Smooth muscle cell (in vitro differentiated cells): ENCODE measurements around the gene CCDC85B. TPM values are rescaled to one million over a fixed set of nuclear protein-coding genes. Genes with fewer than 3 reads are reported as not detected.

Experiments
- DNase-seq: peaks from one replicate; lab custom pipeline; 2025; ENCODE audit not compliant: unreplicated experiment; lab: John Stamatoyannopoulos, UW
- H2AFZ ChIP-seq: fragments of 200-600 bp; sonication (generic); 2 replicates; pipeline ENCODE4 v1.6.0; 2016; ENCODE audit warnings: antibody characterized with exemption, low read depth, mild to moderate bottlenecking
- H3F3A ChIP-seq: fragments of 200-600 bp; sonication (generic); 2 replicates; pipeline ENCODE4 v1.6.0; 2017; ENCODE audit warnings: antibody characterized with exemption, low read depth
- H3K27ac ChIP-seq: fragments of 200-600 bp; sonication (generic); 2 replicates; pipeline ENCODE4 v1.5.1; 2016; ENCODE audit warnings: low read depth, mild to moderate bottlenecking
- H3K27me3 ChIP-seq: fragments of 200-600 bp; sonication (generic); 2 replicates; pipeline ENCODE4 v1.6.1; 2016; ENCODE audit warnings: low read depth, mild to moderate bottlenecking
- H3K36me3 ChIP-seq: fragments of 200-600 bp; sonication (generic); 2 replicates; pipeline ENCODE4 v1.5.1; 2016; ENCODE audit warnings: low read depth
- H3K4me1 ChIP-seq: fragments of 200-600 bp; sonication (generic); 2 replicates; pipeline ENCODE4 v1.5.1; 2016; ENCODE audit warnings: low read depth
- H3K4me2 ChIP-seq: fragments of 200-600 bp; sonication (generic); 2 replicates; pipeline ENCODE4 v1.6.0; 2016; ENCODE audit warnings: mild to moderate bottlenecking
- H3K4me3 ChIP-seq: fragments of 200-600 bp; sonication (generic); 2 replicates; pipeline ENCODE4 v1.5.1; 2016; ENCODE audit warnings: mild to moderate bottlenecking
- H3K79me2 ChIP-seq: fragments of 200-600 bp; sonication (generic); 2 replicates; pipeline ENCODE4 v1.6.0; 2016; ENCODE audit warnings: low read depth, mild to moderate bottlenecking
- H3K9ac ChIP-seq: fragments of 200-600 bp; sonication (generic); 2 replicates; pipeline ENCODE4 v1.6.0; 2016; ENCODE audit warnings: low read depth
- H3K9me3 ChIP-seq: fragments of 200-600 bp; sonication (generic); replicated peaks from 2 replicates; pipeline ENCODE4 v1.5.1; 2016; ENCODE audit warnings: low read depth
- H4K20me1 ChIP-seq: fragments of 200-600 bp; sonication (generic); 2 replicates; pipeline ENCODE4 v1.6.0; 2016; ENCODE audit warnings: low read depth
- CTCF ChIP-seq: fragments of 200-600 bp; sonication (generic); IDR thresholded peaks from 2 replicates; pipeline ENCODE4 v1.5.1; 2017; ENCODE audit warnings: borderline replicate concordance, mild to moderate bottlenecking, antibody characterized with exemption; ENCODE audit not compliant: insufficient read depth, poor library complexity, severe bottlenecking
- WGBS: methylation state at CpG from one replicate; pipeline ENCODE4 v1.1.7; 2016; ENCODE audit warnings: low lambda C conversion rate; 5-methylcytosine and 5-hydroxymethylcytosine counted together
- polyA plus RNA-seq: library from polyadenylated mRNA; unstranded; fragments of >200 nt; fragmentation: Nextera tagmentation; extraction: Ambion mirVana; gene quantifications from 2 replicates; pipeline ENCODE4 v1.2.1, GENCODE V29; 2016
- total RNA-seq: library from RNA; depleted of rRNA; stranded (reverse); fragments of >200 nt; gene quantifications from 2 replicates; pipeline ENCODE4 v1.2.3, GENCODE V29; 2014

Gene CCDC85B
- total and polyA plus RNA-seq, 2 experiments from 2014 or later = 19.5 to 55.7 TPM

- 87% methylated on average over 6 of the region's 7 CpGs for whole genome bisulfite sequencing
- no peak within 1 kb of the TSS for H3K27ac ChIP-seq
- no peak for TF ChIP-seq CTCF
Measured at GRCh38 chr11:65879617-65880016, 10.9 kb upstream of the CCDC85B start, which contains the start of gene CTSW. Gene CTSW, plus strand, starts transcription at chr11:65879837. Its CDS starts 18 bp downstream, at chr11:65879855.

DNA sequence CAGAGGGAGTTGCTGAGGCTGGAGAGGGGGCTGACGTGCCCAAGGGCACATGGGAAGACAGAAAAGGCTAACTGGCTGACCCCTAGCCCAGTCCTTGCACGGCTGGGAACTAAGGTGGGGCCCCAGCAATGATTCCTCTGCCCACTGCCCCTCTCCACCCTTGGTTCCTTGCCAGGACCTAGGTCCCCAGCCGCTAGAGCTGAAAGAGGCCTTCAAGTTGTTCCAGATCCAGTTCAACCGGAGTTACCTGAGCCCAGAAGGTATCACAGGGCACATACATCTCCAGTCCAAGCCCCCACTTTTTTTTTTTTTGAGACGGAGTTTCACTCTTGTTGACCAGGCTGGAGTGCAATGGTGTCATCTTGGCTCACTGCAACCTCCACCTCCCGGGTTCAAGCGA is 10.4 kb upstream of the CCDC85B start:
- no peak overlapping the region for H3K4me2 ChIP-seq
- H3K4me3 ChIP-seq = no peak overlapping the region
- no peaks in the 10 kb centered on the region for H3K27me3 ChIP-seq
- no peaks in the 10 kb centered on the region for H3F3A ChIP-seq
- H4K20me1 ChIP-seq = peaks cover 5% of the 10 kb centered on the region
- no peak overlapping the region for H3K9ac ChIP-seq
- no peak overlapping the region for H3K27ac ChIP-seq
- H3K79me2 ChIP-seq = no peaks in the 10 kb centered on the region
- no peaks in the 10 kb centered on the region for H3K4me1 ChIP-seq
- DNase-seq = no peak
- no peaks in the 10 kb centered on the region for H3K9me3 ChIP-seq
- no peak overlapping the region for H2AFZ ChIP-seq
- H3K36me3 ChIP-seq = no peaks in the 10 kb centered on the region
- TF ChIP-seq CTCF = no peak
- WGBS = 95% methylated on average over 7 of the region's 7 CpGs

More at GRCh38 chr11:65879617-65880016, 10.9 kb upstream of the CCDC85B start, which contains the start of gene CTSW:
- Histone ChIP-seq H3K36me3 (no peaks in the 10 kb centered on the region), H3K4me1 (no peaks in the 10 kb centered on the region), H2AFZ (no peak within 1 kb of the TSS), H4K20me1 (peaks cover 5% of the 10 kb centered on the region), H3F3A (no peaks in the 10 kb centered on the region), H3K9ac (no peak within 1 kb of the TSS), H3K4me2 (no peak within 1 kb of the TSS), H3K4me3 (no peak within 1 kb of the TSS), H3K9me3 (no peaks in the 10 kb centered on the region), H3K27me3 (no peaks in the 10 kb centered on the region), H3K79me2 (no peaks in the 10 kb centered on the region)
- DNase-seq = no peak

DNA sequence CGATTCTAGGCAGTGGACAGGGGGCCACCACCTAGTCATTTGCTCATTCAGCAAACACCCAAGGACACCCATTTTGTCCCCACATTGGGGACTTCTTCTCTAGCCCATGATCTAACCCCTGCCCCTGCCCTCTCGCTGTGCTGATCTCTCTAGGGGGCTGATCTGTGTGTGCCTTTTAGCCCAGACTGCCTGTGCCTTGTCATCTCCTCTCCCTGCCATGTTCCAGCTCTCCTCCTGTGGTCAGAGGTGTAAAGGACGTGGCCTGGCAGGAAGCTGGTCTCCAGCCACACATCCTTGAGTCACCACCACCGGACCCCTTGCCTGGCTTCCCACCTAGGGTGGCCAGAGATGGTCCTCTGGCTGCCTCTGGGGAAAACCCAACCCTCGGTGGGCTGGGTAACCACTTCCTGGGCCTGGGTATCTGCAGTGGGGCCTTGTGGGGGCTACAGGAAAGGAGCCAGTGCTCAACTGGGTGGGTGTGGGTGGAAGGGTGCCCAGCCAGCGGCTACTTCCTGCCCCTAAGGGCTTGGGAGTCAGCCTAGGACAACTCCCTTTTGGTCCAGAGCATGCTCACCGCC is 9.5 kb upstream of the CCDC85B start:
- no peak overlapping the region for H2AFZ ChIP-seq
- H3K9me3 ChIP-seq = no peaks in the 10 kb centered on the region
- H3K4me1 ChIP-seq = no peaks in the 10 kb centered on the region
- no peaks in the 10 kb centered on the region for H3K36me3 ChIP-seq
- no peak overlapping the region for H3K4me3 ChIP-seq
- DNase-seq = no peak
- WGBS = 82% methylated on average over 7 of the region's 7 CpGs
- no peaks in the 10 kb centered on the region for H3K27me3 ChIP-seq
- no peak overlapping the region for H3K4me2 ChIP-seq
- TF ChIP-seq CTCF = no peak
- H4K20me1 ChIP-seq = peaks cover 5% of the 10 kb centered on the region
- H3K9ac ChIP-seq = no peak overlapping the region
- no peak overlapping the region for H3K27ac ChIP-seq
- no peaks in the 10 kb centered on the region for H3F3A ChIP-seq
- H3K79me2 ChIP-seq = no peaks in the 10 kb centered on the region
